ENCODE measurements around the gene B3GNT9.

DNA sequence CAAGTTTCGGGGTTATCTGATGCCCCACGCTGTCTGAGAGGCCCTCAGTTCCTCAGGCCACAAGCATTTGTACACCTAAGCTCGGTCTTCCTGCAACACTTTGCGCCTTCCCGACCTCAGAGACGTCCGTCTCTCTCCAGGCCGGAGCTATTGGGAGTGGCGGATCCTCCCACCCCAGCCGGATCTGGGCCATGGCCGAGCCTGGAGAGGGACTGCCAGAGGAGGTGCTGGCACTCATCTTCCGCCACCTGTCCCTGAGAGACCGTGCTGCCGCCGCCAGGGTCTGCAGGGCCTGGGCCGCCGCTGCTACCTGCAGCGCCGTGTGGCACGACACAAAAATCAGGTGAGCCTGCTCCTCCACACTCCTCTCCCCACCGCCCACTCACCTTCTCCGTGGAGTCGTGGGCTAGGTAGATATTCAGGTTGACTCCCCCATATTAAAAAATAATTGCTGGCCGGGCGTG, 10.8 kb upstream of the B3GNT9 start:
- no peak for TF ChIP-seq TAF1 (IDR thresholded peaks at IDR 0.05; ENCODE audit: low read depth)
- TF ChIP-seq, protein P1, sequence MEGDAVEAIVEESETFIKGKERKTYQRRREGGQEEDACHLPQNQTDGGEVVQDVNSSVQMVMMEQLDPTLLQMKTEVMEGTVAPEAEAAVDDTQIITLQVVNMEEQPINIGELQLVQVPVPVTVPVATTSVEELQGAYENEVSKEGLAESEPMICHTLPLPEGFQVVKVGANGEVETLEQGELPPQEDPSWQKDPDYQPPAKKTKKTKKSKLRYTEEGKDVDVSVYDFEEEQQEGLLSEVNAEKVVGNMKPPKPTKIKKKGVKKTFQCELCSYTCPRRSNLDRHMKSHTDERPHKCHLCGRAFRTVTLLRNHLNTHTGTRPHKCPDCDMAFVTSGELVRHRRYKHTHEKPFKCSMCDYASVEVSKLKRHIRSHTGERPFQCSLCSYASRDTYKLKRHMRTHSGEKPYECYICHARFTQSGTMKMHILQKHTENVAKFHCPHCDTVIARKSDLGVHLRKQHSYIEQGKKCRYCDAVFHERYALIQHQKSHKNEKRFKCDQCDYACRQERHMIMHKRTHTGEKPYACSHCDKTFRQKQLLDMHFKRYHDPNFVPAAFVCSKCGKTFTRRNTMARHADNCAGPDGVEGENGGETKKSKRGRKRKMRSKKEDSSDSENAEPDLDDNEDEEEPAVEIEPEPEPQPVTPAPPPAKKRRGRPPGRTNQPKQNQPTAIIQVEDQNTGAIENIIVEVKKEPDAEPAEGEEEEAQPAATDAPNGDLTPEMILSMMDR (IDR thresholded peaks at IDR 0.05; ENCODE audit: poor library complexity, severe bottlenecking), result no peak
- TF ChIP-seq EZH2 (IDR thresholded peaks at IDR 0.05; ENCODE audit: borderline replicate concordance, insufficient read depth, low read length, poor library complexity, severe bottlenecking), result no peak

All from neural cell (in vitro differentiated cells).